HG02870 (cell line): ENCODE data around the gene MYO3B.
"Not testable (repeated sequence)": the region's sequence is repeated elsewhere in the genome, so short reads cannot be mapped to it uniquely, and the experiment has no call there.

Source experiments
- ATAC-seq: cut with Tn5 transposase; IDR thresholded peaks from one replicate; pipeline ENCODE4 v1.9.1; 2021; ENCODE audit warnings: mild to moderate bottlenecking, moderate library complexity; ENCODE audit not compliant: unreplicated experiment

The MYO3B gene

DNA sequence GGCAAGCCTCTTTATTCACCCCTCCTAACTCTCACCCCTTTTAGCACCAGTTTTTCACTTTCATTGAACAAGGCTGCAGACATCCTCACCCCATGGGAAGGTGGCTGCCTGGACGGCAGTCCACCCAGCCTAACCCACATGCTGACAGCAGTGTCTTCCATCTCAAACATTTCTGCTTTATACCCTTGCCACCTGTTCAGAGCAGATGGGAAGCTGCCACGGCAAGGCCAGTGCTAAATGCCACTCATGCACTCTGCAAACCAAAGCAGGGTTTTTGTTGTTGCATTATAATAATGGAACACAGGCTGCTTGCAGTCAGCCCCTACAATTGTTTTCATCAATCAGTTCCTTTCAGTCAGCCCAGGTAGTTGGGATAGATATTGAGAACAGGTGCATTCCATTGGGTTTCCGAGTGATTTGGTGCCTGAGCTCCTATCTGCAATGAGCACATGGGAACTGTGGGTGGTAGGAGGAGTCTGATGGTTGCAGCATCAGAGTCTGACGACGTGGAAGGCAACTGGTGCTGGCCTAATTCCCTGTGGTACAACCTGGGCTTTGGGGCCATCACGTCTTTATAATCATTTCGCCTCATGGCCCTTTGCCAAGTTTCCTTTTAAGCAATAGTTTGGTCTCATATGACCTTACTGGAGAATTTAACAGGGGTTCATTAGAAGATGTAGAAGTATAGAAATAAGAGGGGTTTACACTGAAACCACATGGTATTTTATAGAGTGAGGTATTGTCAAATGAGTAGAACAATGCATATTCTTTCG lies 284.7 kb downstream of the MYO3B start:
- no peak for ATAC-seq

DNA sequence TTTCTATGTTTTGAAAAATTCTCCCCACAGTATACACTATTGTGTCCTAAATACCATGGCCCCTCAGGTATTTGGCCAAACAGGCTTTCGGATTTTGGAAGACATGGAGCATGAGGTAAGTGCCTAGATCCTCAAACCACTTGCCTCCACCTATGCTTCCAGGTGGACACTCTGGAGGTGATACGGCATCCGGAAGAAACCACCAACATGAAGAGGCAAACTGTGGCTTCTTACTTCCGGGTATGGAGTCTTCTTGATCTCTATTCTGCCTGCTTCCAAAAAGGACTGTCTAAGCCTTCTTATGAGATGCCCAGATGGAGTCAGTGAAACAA lies 285.2 kb downstream of the MYO3B start:
- no peak for ATAC-seq

- no peak for ATAC-seq
Measured at GRCh38 chr2:170464268-170464667, 286.3 kb downstream of the MYO3B start.

DNA sequence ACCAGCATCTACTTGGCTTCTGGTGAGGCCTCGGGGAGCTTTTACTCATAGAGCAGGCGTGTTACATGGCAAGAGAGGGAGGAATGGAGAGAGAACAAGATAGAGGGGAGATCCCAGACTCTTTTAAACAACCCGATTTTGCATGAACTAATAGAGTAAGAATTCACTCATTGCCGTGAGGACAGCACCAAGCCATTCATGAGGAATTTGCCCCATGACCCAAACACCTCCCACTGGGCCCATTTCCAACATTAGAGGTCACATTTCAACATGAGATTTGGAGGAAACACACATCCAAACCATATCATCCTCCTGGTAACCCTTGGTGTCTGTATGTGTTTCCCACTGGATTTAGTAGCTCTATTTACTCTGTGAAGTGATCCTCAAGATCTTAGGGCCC lies 287.3 kb downstream of the MYO3B start:
- ATAC-seq, result no peak

- no peak for ATAC-seq
Measured at GRCh38 chr2:170466632-170467031, 288.7 kb downstream of the MYO3B start.

GRCh38 chr2:170467568-170468422 lies 289.8 kb downstream of the MYO3B start:
- no peak for ATAC-seq

DNA sequence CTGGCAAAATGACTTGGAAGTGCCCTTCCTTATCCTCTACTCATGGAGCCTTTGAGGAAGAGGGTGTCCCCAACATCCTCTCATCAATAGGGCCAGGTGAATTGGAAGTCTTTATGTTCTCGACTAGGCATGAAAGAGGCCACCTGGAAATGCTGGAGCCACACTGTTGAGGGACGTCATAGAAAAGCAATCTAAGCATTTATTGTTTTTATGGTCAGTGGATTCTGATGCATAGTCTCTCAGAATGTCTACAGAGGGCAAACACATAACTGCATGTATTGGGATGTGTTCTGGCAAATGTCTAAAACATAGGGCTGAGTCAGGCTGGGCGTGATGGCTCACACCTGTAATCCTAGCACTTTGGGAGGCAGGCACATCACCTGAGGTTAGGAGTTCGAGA lies 290.6 kb downstream of the MYO3B start:
- no peak for ATAC-seq

DNA sequence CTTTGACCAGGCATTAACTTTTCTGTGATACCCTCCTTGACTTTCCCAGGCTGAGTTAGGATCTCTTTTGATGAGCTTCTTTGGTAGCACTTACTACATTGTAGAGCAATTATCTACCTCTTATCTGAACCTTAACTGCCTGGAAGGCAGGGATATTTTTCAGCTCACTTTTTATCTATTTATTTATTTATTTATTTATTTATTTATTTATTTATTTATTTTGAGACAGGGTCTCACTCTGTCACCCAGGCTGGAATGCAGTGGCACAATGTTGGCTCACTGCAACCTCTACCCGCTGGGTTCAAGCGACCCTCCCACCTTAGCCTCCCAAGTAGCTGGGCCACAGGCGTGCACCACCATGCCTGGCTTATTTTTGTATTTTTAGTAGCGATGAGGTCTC lies 294.6 kb downstream of the MYO3B start:
- not testable (repeated sequence) for ATAC-seq

- no peak for ATAC-seq
Measured at GRCh38 chr2:170475878-170476277, 297.9 kb downstream of the MYO3B start.

- no peak for ATAC-seq
Measured at GRCh38 chr2:170477630-170478029, 299.7 kb downstream of the MYO3B start.

DNA sequence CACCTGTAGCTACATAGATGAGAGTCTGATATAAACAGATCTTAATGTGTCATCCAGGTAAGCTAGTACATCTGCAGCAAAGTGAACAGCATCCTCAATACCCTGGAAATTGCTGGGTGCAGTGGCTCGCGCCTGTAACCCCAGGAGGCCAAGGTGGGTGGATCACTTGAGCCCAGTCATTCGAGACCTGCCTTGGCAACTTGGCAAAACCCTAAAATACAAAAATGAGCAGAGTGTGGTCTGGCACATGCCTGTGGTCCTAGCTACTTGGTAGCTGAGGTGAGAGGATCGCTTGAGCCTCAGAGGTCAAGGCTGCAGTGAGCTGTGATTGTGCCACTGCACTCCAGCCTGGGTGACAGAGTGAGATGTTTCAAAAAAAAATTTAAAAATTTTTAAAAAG lies 303.3 kb downstream of the MYO3B start:
- no peak for ATAC-seq

DNA sequence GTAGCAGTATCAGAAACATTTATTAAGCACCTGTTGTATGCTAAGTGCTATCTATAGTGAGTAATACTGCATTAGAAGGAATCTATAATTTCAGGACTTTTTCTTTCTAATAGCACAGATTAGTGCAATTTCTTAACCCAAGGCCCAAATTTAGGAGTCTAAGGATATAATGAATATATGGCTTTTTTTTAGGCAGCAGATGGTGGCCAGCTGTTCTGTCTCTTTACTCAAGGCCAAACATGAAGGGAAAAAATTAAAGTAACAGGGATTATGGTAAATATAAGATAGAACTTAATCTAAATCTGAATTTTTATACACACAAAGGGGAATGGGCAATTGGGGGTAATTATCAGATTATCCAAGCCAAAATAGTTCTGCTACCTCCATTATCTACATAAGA lies 306.6 kb downstream of the MYO3B start:
- no peak for ATAC-seq

- no peak for ATAC-seq
Measured at GRCh38 chr2:170485254-170486026, 307.5 kb downstream of the MYO3B start.

DNA sequence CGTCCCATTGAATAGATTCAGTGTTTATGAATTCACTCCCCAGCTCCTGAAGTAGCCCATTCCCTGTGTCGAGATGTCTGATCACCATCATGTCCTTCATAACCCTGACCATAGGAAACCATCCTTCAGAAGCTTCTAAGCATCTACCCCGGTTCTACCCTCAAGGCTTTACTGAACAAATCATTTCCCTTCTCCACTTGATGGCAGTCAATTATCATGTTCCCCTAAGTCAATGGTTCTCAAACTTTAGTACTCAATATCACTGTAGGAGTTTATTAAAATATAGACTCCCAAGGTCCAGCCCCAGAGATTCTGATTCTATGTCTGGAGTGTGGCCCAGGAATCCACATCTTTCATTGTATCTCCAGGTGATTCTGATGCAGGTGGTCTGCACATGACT lies 308.8 kb downstream of the MYO3B start:
- no peak for ATAC-seq

- ATAC-seq, result no peak
Measured at GRCh38 chr2:170488807-170489206, 310.9 kb downstream of the MYO3B start.

GRCh38 chr2:170492010-170492409 lies 314.1 kb downstream of the MYO3B start:
- no peak for ATAC-seq

- no peak for ATAC-seq
Measured at GRCh38 chr2:170493426-170494097, 315.6 kb downstream of the MYO3B start.

GRCh38 chr2:170495896-170496295 lies 317.9 kb downstream of the MYO3B start:
- ATAC-seq, result no peak

GRCh38 chr2:170498619-170499018 lies 320.7 kb downstream of the MYO3B start:
- ATAC-seq, result no peak

- ATAC-seq, result no peak
Measured at GRCh38 chr2:170500104-170500503, 322.2 kb downstream of the MYO3B start.

- ATAC-seq, result no peak
Measured at GRCh38 chr2:170500770-170501169, 322.8 kb downstream of the MYO3B start.
